ENCODE data around the gene RNASE1. TPM values are rescaled to one million over a fixed set of nuclear protein-coding genes. Genes with fewer than 3 reads are reported as not detected.
"Not testable (repeated sequence)": the region's sequence is repeated elsewhere in the genome, so short reads cannot be mapped to it uniquely, and the experiment has no call there.

RNASE1 gene
- total RNA-seq, 4 donors from 2014 or later, result 107 to 299 (median 167) TPM

DNA sequence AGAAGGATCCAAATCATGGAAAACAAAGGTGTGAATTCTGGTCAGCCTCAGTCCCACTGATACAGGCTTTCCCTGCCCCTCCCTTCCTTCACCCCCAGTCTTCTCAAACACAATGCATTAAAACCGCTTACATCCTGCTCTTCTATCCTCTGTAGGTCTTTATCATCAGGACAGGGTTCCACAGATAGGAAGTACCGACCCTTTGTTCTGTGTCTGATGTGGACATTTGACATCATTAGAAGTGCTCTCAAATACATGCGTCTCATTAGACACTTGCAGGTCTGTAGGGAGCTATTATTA, 34.1 kb downstream of the RNASE1 start:
- Histone ChIP-seq H3K4me3 (no peak overlapping the region), H3K9me3 (no peaks in the 10 kb centered on the region), H3K27ac (no peak overlapping the region), H3K27me3 (no peaks in the 10 kb centered on the region), H3K4me1 (no peaks in the 10 kb centered on the region), H3K36me3 (no peaks in the 10 kb centered on the region)
- TF ChIP-seq, protein P1, sequence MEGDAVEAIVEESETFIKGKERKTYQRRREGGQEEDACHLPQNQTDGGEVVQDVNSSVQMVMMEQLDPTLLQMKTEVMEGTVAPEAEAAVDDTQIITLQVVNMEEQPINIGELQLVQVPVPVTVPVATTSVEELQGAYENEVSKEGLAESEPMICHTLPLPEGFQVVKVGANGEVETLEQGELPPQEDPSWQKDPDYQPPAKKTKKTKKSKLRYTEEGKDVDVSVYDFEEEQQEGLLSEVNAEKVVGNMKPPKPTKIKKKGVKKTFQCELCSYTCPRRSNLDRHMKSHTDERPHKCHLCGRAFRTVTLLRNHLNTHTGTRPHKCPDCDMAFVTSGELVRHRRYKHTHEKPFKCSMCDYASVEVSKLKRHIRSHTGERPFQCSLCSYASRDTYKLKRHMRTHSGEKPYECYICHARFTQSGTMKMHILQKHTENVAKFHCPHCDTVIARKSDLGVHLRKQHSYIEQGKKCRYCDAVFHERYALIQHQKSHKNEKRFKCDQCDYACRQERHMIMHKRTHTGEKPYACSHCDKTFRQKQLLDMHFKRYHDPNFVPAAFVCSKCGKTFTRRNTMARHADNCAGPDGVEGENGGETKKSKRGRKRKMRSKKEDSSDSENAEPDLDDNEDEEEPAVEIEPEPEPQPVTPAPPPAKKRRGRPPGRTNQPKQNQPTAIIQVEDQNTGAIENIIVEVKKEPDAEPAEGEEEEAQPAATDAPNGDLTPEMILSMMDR (IDR thresholded peaks at IDR 0.05), result no peak
- no peak for TF ChIP-seq POLR2A (IDR thresholded peaks at IDR 0.05)
- DNase-seq, result no peak
- intact Hi-C loops (cut with DNase I; ENCODE audit: low total_unique reads), result no loop called here

DNA sequence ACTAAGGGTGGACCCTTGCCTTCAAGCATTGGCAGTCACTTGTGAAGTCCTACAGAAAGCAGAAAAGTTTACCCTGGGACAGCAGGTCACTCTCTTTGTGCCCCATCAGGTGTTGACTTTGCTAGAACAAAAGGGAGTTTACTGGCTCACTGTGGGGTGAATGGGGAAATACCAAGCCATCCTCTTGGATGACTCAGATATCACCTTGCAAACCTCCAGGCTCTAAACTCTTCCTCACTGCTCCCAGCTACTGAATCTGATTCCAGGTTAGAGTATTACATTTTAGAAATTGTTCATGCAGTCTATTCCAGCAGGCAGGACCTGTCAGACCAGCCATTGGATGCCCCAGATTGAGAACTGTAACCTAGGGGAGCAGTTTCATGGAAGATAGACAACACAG, 41.7 kb downstream of the RNASE1 start:
- H3K4me3 ChIP-seq, result no peak overlapping the region
- H3K9me3 ChIP-seq, result no peaks in the 10 kb centered on the region
- no peak for DNase-seq
- H3K27me3 ChIP-seq, result no peaks in the 10 kb centered on the region
- TF ChIP-seq POLR2A (IDR thresholded peaks at IDR 0.05), result no peak
- TF ChIP-seq, protein P1 (IDR thresholded peaks at IDR 0.05), result no peak
- H3K36me3 ChIP-seq, result no peaks in the 10 kb centered on the region
- no peak overlapping the region for H3K27ac ChIP-seq
- H3K4me1 ChIP-seq, result no peaks in the 10 kb centered on the region
- intact Hi-C loops (cut with DNase I; ENCODE audit: low total_unique reads), result no loop called here

DNA sequence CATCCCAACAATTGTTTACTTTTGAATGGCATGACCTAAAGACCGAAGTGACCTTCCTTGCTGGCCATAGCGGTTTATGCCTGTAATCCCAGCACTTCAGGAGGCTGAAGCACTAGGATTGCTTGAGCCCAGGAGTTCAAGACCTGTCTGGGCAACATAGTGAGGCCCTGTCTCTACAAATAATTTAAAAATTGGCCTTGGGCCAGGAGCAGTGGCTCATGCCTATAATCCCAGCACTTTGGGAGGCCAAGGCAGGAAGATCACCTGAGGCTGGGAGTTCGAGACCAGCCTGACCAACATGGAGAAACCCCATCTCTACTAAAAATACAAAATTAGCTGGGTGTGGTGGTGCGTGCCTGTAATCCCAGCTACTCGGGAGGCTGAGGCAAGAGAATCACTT, 43.2 kb downstream of the RNASE1 start:
- intact Hi-C loops (cut with DNase I; ENCODE audit: low total_unique reads); H3K27ac ChIP-seq; DNase-seq; H3K27me3 ChIP-seq; H3K4me1 ChIP-seq; H3K4me3 ChIP-seq; H3K9me3 ChIP-seq; H3K36me3 ChIP-seq: not testable (repeated sequence)

DNA sequence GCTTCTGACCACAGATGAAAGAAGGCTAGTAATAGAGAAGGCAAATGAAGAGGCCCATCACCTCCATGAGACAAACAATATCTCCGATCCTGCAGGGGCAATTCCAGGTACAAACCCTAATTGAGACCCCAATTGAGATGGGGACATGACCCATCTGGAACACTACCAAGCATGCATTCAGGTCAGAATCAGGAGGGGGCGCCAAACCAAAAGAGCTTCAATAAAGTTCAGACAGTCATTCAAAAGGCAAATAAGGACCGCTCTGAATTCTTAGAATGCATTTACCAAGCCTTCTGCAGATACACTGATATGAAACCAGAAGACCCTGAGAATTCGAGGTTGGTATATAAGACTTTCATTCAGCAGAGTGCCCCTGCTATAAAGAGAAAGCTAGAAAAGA, 44.7 kb downstream of the RNASE1 start:
- Histone ChIP-seq H3K4me3 (no peak overlapping the region), H3K27ac (no peak overlapping the region), H3K36me3 (no peaks in the 10 kb centered on the region), H3K27me3 (no peaks in the 10 kb centered on the region), H3K9me3 (no peaks in the 10 kb centered on the region), H3K4me1 (no peaks in the 10 kb centered on the region)
- intact Hi-C loops (cut with DNase I; ENCODE audit: low total_unique reads), result no loop called here
- TF ChIP-seq, protein P1 (IDR thresholded peaks at IDR 0.05), result peak in 3 of 4 experiments; percentile 7 to 37 (median 11)
- TF ChIP-seq POLR2A (IDR thresholded peaks at IDR 0.05), result no peak
- DNase-seq, result no peak

DNA sequence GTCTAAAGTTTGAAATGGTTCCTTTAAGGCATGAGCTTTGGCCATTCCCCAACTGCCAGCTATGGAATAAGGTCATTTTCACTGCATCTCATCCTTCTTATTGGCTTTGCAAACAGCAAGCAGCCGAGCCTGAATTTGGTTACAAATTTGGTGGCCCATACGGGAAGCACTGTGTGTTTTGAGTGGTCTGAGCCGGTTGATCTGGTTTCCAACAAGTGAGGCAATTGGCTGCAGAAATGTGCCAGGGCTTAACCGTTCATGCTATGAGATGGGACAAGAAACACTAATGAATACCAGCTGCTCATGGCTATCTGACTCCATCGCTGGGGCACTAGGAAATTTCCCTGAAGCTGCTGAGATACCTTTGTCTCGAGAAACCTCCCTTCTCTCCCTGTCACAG, 47.6 kb downstream of the RNASE1 start:
- Histone ChIP-seq H3K4me3 (no peak overlapping the region), H3K27ac (no peak overlapping the region), H3K27me3 (no peaks in the 10 kb centered on the region), H3K4me1 (no peaks in the 10 kb centered on the region), H3K9me3 (no peaks in the 10 kb centered on the region), H3K36me3 (no peaks in the 10 kb centered on the region)
- TF ChIP-seq POLR2A (IDR thresholded peaks at IDR 0.05), result no peak
- TF ChIP-seq, protein P1 (IDR thresholded peaks at IDR 0.05), result no peak
- intact Hi-C loops (cut with DNase I; ENCODE audit: low total_unique reads), result no loop called here
- no peak for DNase-seq

DNA sequence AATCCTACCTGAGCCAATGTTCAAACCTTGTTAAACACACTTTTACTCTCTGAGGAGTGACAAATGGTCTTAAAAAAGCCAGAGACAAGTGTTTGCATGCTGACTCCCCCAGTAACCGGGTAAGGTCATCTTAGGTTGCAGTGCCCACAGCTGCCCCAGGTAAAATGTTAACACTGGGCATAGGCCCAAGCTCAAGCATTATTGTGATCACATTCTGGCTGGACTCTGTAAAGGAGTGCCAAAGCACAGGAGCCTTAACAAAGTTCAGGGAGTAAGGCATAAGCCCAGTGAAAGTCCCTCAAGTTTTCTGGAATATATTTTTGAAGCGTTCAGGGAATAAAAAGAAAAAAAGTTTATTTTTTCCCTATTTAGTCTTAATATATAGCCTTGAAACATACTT, 48.3 kb downstream of the RNASE1 start:
- Histone ChIP-seq H3K27me3 (no peaks in the 10 kb centered on the region), H3K36me3 (no peaks in the 10 kb centered on the region), H3K4me1 (no peaks in the 10 kb centered on the region), H3K4me3 (no peak overlapping the region), H3K27ac (no peak overlapping the region), H3K9me3 (no peaks in the 10 kb centered on the region)
- intact Hi-C loops (cut with DNase I; ENCODE audit: low total_unique reads), result no loop called here
- no peak for DNase-seq
- TF ChIP-seq, protein P1 (IDR thresholded peaks at IDR 0.05), result no peak
- no peak for TF ChIP-seq POLR2A (IDR thresholded peaks at IDR 0.05)

Measured in uterus (tissue), 4 donors.